ENCODE results near the gene PAM. TPM values are rescaled to one million over a fixed set of nuclear protein-coding genes. Genes with fewer than 3 reads are reported as not detected.

PAM gene
- total and polyA plus RNA-seq, 2 of the 13 experiments (the other 11 are each of a cell fraction or from before 2014, with no cell fraction given): 20.2 to 79.1 TPM

DNA sequence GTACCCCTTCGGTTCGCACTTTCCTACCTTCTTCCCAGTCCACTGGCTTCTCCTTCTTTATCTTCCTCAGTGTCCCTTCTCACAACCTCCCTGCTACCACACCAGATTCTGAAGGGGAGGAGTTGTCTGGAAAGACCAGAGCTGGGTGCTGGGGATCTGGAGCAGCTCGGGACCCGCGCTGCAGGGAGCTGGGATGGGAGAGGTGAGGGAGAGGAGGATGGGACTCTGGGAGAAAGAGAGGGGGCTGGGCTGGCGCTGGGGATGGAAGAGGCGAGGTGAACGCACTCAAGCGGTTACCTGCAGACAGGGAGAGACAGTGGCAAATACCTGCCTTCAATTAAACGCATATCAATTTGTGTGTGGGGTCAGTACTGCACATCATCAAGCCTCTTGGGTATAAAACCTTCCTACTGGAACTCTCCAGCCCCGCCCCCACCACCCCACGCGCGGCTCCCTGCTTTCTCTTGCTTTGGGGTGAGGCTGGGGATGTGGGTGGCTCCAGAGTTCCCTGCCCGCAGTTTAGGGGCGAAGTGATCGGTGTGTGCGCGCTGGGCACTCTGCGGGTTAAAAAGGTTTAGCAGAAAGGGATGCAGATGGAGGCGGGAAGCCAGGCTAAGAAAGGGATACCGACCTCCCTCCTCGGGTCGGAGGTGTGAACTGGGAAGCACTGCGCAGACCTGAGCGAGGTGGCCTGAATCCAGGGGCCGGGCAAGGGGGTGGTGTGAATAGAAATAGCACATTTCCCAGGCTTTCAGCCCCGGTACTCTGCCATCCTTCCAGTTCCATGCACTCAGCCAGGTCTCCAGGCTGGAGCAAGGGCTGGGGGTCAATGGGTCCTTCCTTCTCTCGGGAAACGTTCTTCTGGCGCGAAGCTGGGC is 977 bp upstream of the PAM start:
- Histone ChIP-seq H3K27ac (ENCODE audit: extremely low read length, insufficient read depth, low read length) (no peak overlapping the region), H3K9ac (ENCODE audit: insufficient read depth, low read depth, low read length) (peak overlapping the region; percentile 71), H3K4me2 (ENCODE audit: low read depth, low read length) (peak overlapping the region; percentile 95), H3K9me3 (ENCODE audit: low read length) (no peaks in the 10 kb centered on the region), H2AFZ (ENCODE audit: low read length) (peak overlapping the region; percentile 63), H3K27me3 (ENCODE audit: control insufficient read depth in 1 of 2, insufficient read depth in 2 of 2, low read length in 2 of 2) (peaks cover 1 to 16% of the 10 kb centered on the region in 2 experiments; a peak in 4 of 5 replicates), H3K79me2 (ENCODE audit: insufficient read depth, low read length) (peaks cover 2% of the 10 kb centered on the region), H4K20me1 (ENCODE audit: insufficient read depth, low read length) (no peaks in the 10 kb centered on the region), H3K4me1 (ENCODE audit: insufficient read depth, low read length) (peaks cover 26% of the 10 kb centered on the region), H3K4me3 (replicated peaks in 1 of 3; ENCODE audit: insufficient read depth in 1 of 3, low read depth in 2 of 3, low read length in 3 of 3) (peak overlapping the region; percentile 85 to 88 (median 87)), H3K36me3 (replicated peaks in 1 of 2; ENCODE audit: control insufficient read depth in 1 of 2, insufficient read depth in 2 of 2, low read length in 2 of 2) (no peaks in the 10 kb centered on the region)
- intact Hi-C loops (cut with micrococcal nuclease; ENCODE audit: unreplicated experiment): loop anchor here (10.0 kb wide), 1 partner anchor 361 kb away; no protein-coding TSS in a partner anchor
- POLR2A ChIA-PET: interaction anchor here (2.3 kb wide), 1 partner anchor 366 kb away, joined by 15 read pairs; the partner anchor contains the start of genes GIN1 and PPIP5K2
- BruUV-seq (replicated peaks): no TSS peak
- DNase-seq (ENCODE audit: low spot score): no peak
- in situ Hi-C loops (cut with HindIII; ENCODE audit: extremely low pct_ligation_motif_present, low pct_unique_long_range_greater_than_20kb): no loop called here
- TF ChIP-seq AFF4 (CRISPR knock-in tag; IDR thresholded peaks at IDR 0.05) (peak; percentile 29; the same call in 1 of the 2 replicates), ZNF282 (IDR thresholded peaks at IDR 0.05; ENCODE audit: partially characterized antibody) (no peak), ZNF18 (CRISPR knock-in tag; IDR thresholded peaks at IDR 0.05; ENCODE audit: insufficient replicate concordance) (peak; percentile 92), HNF1A (IDR thresholded peaks at IDR 0.05; ENCODE audit: low read depth) (no peak), HNF1A (CRISPR knock-in tag; IDR thresholded peaks at IDR 0.05; ENCODE audit: borderline replicate concordance) (no peak), SALL2 (CRISPR knock-in tag; IDR thresholded peaks at IDR 0.05) (0 out of 2 replicates have a peak, but pooled peaks have one; percentile 35), NFIB (CRISPR knock-in tag; IDR thresholded peaks at IDR 0.05; ENCODE audit: borderline replicate concordance) (0 out of 2 replicates have a peak, but pooled peaks have one; percentile 53), ZNF605 (CRISPR knock-in tag; IDR thresholded peaks at IDR 0.05) (peak; percentile 43; the same call in 1 of the 2 replicates), AHR (CRISPR knock-in tag; IDR thresholded peaks at IDR 0.05) (0 out of 2 replicates have a peak, but pooled peaks have one; percentile 9)
- TF ChIP-seq, protein P1, sequence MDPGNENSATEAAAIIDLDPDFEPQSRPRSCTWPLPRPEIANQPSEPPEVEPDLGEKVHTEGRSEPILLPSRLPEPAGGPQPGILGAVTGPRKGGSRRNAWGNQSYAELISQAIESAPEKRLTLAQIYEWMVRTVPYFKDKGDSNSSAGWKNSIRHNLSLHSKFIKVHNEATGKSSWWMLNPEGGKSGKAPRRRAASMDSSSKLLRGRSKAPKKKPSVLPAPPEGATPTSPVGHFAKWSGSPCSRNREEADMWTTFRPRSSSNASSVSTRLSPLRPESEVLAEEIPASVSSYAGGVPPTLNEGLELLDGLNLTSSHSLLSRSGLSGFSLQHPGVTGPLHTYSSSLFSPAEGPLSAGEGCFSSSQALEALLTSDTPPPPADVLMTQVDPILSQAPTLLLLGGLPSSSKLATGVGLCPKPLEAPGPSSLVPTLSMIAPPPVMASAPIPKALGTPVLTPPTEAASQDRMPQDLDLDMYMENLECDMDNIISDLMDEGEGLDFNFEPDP (CRISPR knock-in tag; conservative IDR thresholded peaks at IDR 0.05): no peak
- CTCF ChIA-PET (ENCODE audit: low intra/inter-chr PET ratio, low total read pairs): no interaction called here
- ATAC-seq: peak; percentile 38
- no peak for FAIRE-seq
- WGBS (ENCODE audit: low lambda C conversion rate): 39% methylated on average over 25 of the region's 32 CpGs
